Ovary (tissue), 3 donors: Measurements from ENCODE around the gene FLNB.

Experiments used
- POLR2A ChIP-seq: fragments of 450-650 bp; IDR thresholded peaks from one replicate; pipeline ENCODE4 v1.6.1; 2017; ENCODE audit warnings: antibody characterized with exemption, mild to moderate bottlenecking, moderate library complexity
- TF ChIP-seq, protein P1 (sequence below), 3 donors: fragments of 450-650 bp in 2 of 3; fragments of 200-600 bp in 1 of 3; IDR thresholded peaks; one replicate each; pipeline versions ENCODE4 v1.5.1 to v1.8.0; 2016 to 2022; ENCODE audit warnings: antibody characterized with exemption in 3 of 3, mild to moderate bottlenecking in 1 of 3
- donor health status: DM: no; HTN: no; CAD: no.

DNA sequence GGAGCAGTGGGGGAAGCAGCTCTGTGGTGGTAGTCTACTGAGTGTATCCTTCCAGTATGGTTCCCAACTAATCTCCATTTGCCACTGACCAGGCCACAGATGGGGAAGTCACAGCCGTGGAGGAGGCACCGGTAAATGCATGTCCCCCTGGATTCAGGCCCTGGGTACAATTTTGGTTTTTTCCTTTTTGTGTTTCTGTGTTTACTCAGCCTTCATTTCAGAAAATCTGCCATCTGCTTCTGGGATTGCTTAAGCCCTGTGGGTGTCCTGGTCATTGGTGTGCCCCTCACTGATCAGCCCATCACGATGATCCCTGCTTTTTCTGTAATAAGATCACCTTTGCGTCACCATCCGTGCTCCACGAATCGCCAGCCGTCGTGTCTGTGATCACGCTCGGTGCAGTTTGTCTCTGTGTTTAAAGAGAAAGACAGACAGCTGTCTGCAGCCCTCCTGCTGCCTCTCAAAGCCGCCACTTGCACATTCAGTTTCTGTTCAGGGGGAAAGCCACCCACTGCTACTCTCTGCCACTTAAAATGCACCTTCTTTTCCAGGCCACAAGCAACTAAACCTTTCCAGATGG is 133.6 kb downstream of the FLNB start:
- TF ChIP-seq, protein P1, sequence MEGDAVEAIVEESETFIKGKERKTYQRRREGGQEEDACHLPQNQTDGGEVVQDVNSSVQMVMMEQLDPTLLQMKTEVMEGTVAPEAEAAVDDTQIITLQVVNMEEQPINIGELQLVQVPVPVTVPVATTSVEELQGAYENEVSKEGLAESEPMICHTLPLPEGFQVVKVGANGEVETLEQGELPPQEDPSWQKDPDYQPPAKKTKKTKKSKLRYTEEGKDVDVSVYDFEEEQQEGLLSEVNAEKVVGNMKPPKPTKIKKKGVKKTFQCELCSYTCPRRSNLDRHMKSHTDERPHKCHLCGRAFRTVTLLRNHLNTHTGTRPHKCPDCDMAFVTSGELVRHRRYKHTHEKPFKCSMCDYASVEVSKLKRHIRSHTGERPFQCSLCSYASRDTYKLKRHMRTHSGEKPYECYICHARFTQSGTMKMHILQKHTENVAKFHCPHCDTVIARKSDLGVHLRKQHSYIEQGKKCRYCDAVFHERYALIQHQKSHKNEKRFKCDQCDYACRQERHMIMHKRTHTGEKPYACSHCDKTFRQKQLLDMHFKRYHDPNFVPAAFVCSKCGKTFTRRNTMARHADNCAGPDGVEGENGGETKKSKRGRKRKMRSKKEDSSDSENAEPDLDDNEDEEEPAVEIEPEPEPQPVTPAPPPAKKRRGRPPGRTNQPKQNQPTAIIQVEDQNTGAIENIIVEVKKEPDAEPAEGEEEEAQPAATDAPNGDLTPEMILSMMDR (IDR thresholded peaks at IDR 0.05) = no peak
- TF ChIP-seq POLR2A = no peak
